Upper lobe of left lung (tissue), 4 donors: ENCODE measurements around the gene LITAFD.

Experiments
- CTCF ChIP-seq, 6 experiments: fragments of 450-650 bp in 4 of 6; fragments of 200-600 bp in 2 of 6; sonication (generic) in 2 of 6; IDR thresholded peaks; one replicate each; pipeline ENCODE4 v1.5.1; 2016 to 2019; ENCODE audit warnings: antibody characterized with exemption in 6 of 6
- POLR2AphosphoS5 ChIP-seq, 2 donors: sonication (generic); formaldehyde crosslinking; IDR thresholded peaks; one replicate each; pipeline ENCODE4 v1.5.1; 2017; ENCODE audit warnings: antibody characterized with exemption in 2 of 2

- TF ChIP-seq POLR2AphosphoS5 (IDR thresholded peaks at IDR 0.05) (no peak), CTCF (IDR thresholded peaks at IDR 0.05) (no peak)
Measured at GRCh38 chr16:8851761-8852403, 30.3 kb upstream of the LITAFD start.
